ENCODE results near the gene BST1.

The BST1 gene

DNA sequence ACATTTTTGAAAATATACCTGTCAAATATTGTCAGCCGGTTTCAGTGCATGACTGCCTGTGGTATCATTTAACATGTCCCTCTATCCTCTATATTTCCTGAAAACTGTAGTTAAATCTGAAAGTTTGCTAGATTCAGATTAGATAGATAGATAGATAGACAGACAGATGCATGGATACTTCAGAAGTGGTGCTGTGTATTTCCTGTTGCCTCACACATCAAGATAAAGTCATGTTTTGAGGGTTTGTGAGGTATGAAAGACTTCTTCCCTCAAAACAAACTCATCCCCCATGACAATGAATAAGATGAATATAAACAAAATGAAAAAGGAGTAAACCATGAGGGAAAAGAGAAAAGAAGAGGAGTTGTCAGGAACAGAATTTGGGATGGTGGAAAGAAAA is 6.0 kb upstream of the BST1 start:
- Histone ChIP-seq H3K27ac (replicated peaks) (no peak overlapping the region), H3K4me3 (replicated peaks; ENCODE audit: insufficient read depth, low read length) (no peak overlapping the region), H3K27me3 (ENCODE audit: insufficient read depth, poor library complexity, severe bottlenecking) (no peaks in the 10 kb centered on the region)
- DNase-seq (ENCODE audit: low read depth in 1 of 2, low spot score in 1 of 2): no peak
- TF ChIP-seq GABPA (IDR thresholded peaks at IDR 0.05; ENCODE audit: low read depth) (no peak), SPI1 (IDR thresholded peaks at IDR 0.05; ENCODE audit: borderline replicate concordance, low read depth) (no peak), POLR2AphosphoS5 (IDR thresholded peaks at IDR 0.05; ENCODE audit: low read depth) (no peak)
- TF ChIP-seq, protein P1, sequence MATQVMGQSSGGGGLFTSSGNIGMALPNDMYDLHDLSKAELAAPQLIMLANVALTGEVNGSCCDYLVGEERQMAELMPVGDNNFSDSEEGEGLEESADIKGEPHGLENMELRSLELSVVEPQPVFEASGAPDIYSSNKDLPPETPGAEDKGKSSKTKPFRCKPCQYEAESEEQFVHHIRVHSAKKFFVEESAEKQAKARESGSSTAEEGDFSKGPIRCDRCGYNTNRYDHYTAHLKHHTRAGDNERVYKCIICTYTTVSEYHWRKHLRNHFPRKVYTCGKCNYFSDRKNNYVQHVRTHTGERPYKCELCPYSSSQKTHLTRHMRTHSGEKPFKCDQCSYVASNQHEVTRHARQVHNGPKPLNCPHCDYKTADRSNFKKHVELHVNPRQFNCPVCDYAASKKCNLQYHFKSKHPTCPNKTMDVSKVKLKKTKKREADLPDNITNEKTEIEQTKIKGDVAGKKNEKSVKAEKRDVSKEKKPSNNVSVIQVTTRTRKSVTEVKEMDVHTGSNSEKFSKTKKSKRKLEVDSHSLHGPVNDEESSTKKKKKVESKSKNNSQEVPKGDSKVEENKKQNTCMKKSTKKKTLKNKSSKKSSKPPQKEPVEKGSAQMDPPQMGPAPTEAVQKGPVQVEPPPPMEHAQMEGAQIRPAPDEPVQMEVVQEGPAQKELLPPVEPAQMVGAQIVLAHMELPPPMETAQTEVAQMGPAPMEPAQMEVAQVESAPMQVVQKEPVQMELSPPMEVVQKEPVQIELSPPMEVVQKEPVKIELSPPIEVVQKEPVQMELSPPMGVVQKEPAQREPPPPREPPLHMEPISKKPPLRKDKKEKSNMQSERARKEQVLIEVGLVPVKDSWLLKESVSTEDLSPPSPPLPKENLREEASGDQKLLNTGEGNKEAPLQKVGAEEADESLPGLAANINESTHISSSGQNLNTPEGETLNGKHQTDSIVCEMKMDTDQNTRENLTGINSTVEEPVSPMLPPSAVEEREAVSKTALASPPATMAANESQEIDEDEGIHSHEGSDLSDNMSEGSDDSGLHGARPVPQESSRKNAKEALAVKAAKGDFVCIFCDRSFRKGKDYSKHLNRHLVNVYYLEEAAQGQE (IDR thresholded peaks at IDR 0.05; ENCODE audit: insufficient replicate concordance, low read depth): no peak
- TF ChIP-seq, protein P2, sequence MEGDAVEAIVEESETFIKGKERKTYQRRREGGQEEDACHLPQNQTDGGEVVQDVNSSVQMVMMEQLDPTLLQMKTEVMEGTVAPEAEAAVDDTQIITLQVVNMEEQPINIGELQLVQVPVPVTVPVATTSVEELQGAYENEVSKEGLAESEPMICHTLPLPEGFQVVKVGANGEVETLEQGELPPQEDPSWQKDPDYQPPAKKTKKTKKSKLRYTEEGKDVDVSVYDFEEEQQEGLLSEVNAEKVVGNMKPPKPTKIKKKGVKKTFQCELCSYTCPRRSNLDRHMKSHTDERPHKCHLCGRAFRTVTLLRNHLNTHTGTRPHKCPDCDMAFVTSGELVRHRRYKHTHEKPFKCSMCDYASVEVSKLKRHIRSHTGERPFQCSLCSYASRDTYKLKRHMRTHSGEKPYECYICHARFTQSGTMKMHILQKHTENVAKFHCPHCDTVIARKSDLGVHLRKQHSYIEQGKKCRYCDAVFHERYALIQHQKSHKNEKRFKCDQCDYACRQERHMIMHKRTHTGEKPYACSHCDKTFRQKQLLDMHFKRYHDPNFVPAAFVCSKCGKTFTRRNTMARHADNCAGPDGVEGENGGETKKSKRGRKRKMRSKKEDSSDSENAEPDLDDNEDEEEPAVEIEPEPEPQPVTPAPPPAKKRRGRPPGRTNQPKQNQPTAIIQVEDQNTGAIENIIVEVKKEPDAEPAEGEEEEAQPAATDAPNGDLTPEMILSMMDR (IDR thresholded peaks at IDR 0.05; ENCODE audit: insufficient read depth, low read length): no peak

DNA sequence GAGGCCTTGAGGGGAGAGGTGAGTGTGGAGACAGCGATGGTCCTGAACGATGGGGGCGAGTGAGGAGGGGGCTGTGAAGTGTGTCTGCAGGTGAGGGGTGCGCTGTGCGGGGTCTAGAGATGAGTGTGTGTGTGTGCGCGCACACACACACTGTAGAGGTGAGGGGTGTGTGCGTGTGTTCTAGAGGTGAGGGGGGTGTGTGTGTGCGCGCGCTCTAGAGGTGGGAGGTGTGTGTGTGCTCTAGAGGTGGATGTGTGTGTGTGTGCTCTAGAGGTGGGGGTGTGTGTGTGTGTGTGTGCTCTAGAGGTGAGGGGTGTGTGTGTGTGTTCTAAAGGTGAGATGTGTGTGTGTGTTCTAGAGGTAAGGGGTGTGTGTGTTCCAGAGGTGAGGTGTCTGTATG is 574 bp downstream of the BST1 start:
- Histone ChIP-seq H3K4me3 (replicated peaks; ENCODE audit: insufficient read depth, low read length) (peak overlapping the region; percentile 62), H3K27me3 (ENCODE audit: insufficient read depth, poor library complexity, severe bottlenecking) (no peaks in the 10 kb centered on the region), H3K27ac (replicated peaks) (peak overlapping the region; percentile 58)
- TF ChIP-seq SPI1 (IDR thresholded peaks at IDR 0.05; ENCODE audit: borderline replicate concordance, low read depth) (no peak), GABPA (IDR thresholded peaks at IDR 0.05; ENCODE audit: low read depth) (no peak), POLR2AphosphoS5 (IDR thresholded peaks at IDR 0.05; ENCODE audit: low read depth) (no peak)
- TF ChIP-seq, protein P1 (IDR thresholded peaks at IDR 0.05; ENCODE audit: insufficient replicate concordance, low read depth): no peak
- TF ChIP-seq, protein P2 (IDR thresholded peaks at IDR 0.05; ENCODE audit: insufficient read depth, low read length): no peak
- no peak for DNase-seq (ENCODE audit: low read depth in 1 of 2, low spot score in 1 of 2)

DNA sequence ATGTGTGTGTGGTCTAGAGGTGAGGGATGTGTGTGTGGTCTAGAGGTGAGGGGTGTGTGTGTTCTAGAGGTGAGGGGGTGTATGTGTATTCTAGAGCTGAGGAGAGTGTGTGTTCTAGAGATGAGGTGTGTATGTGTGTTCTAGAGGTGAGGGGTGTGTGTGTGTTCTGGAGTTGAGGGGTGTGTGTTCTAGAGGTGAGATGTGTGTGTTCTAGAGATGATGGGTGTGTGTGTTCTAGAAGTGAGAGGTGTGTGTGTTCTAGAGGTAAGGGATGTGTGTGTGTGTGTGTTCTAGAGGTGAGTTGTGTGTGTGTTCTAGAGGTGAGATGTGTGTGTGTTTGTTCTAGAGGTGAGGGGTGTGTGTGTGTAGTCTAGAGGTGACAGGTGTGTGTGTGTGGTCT is 1.3 kb downstream of the BST1 start:
- Histone ChIP-seq H3K27ac (replicated peaks) (no peak overlapping the region; the same call in 1 of the 2 replicates), H3K4me3 (replicated peaks; ENCODE audit: insufficient read depth, low read length) (no peak overlapping the region), H3K27me3 (ENCODE audit: insufficient read depth, poor library complexity, severe bottlenecking) (no peaks in the 10 kb centered on the region)
- DNase-seq (ENCODE audit: low read depth in 1 of 2, low spot score in 1 of 2): no peak
- no peak for TF ChIP-seq SPI1 (IDR thresholded peaks at IDR 0.05; ENCODE audit: borderline replicate concordance, low read depth)

DNA sequence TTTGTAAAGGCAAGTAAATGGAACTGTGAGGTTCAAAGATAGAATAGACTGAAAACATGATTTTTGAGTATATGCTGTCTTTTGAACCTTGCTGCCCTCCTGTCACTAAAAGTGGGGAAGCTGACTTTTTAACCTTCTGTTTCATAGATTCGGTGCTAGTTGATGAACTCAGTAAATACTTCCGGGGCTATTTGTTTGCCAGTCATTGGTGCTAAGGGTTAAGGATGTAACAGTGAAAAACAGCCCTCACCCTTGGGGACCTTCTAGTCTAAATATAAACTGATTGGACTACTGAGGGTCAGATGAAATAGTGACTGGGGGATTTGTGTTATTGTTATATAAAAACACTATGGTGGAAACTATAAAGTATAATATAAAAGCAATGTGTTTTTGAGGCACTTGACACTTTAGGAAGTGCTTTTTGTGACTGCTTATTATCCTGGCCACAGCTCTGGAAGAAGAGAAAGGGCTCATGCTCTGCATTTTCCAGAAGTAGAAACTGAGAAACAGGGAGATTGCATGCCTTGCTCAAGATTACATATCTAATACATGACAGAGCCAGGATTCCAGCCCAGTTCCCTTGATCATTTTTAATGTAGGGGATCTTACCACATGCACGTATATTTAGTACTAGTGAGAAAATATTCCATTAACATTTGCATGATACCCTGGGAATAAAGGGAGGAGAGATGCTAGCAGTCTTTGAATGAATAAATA is 3.9 kb downstream of the BST1 start:
- no peak for DNase-seq (ENCODE audit: low read depth in 1 of 2, low spot score in 1 of 2)
- H3K4me3 ChIP-seq (replicated peaks; ENCODE audit: insufficient read depth, low read length): no peak overlapping the region
- no peak for TF ChIP-seq SPI1 (IDR thresholded peaks at IDR 0.05; ENCODE audit: borderline replicate concordance, low read depth)
- TF ChIP-seq, protein P1 (IDR thresholded peaks at IDR 0.05; ENCODE audit: insufficient replicate concordance, low read depth): no peak
- TF ChIP-seq GABPA (IDR thresholded peaks at IDR 0.05; ENCODE audit: low read depth): no peak
- TF ChIP-seq POLR2AphosphoS5 (IDR thresholded peaks at IDR 0.05; ENCODE audit: low read depth): no peak
- TF ChIP-seq, protein P2 (IDR thresholded peaks at IDR 0.05; ENCODE audit: insufficient read depth, low read length): no peak
- no peaks in the 10 kb centered on the region for H3K27me3 ChIP-seq (ENCODE audit: insufficient read depth, poor library complexity, severe bottlenecking)
- H3K27ac ChIP-seq (replicated peaks): no peak overlapping the region

Measured in HL-60 (cell line).